IMR-90 (cell line): ENCODE data around the gene OPCML. TPM values are rescaled to one million over a fixed set of nuclear protein-coding genes. Genes with fewer than 3 reads are reported as not detected.

Experiments
- ATAC-seq: fragments of 200-7000 bp; cut with Tn5 transposase; 2 replicates; pipeline ENCODE4 v1.9.1; 2020; ENCODE audit warnings: low read depth, mild to moderate bottlenecking, moderate library complexity
- BruUV-seq: library from RNA; stranded (reverse); fragments of 400-500 nt; replicated peaks from 2 replicates; lab custom pipeline; 2021; lab: Mats Ljungman, UMichigan
- CTCF ChIA-PET: fragments of 300-600 bp; formaldehyde crosslinking; extraction: SDS; loops from one replicate; lab custom pipeline; 2021; ENCODE audit warnings: antibody characterized with exemption; lab: Yijun Ruan, JAX
- POLR2A ChIA-PET: fragments of 300-600 bp; sonication (Branson Sonifier 250); formaldehyde crosslinking; loops from one replicate; lab custom pipeline; 2022; ENCODE audit warnings: antibody characterized with exemption; ENCODE audit not compliant: unreplicated experiment; lab: Charles Lee
- DNase-seq: peaks from one replicate; pipeline ENCODE4 v3.0.0; 2013
- H2AFZ ChIP-seq: replicated peaks from 2 replicates; pipeline ENCODE3; 2013; ENCODE audit warnings: low read length, mild to moderate bottlenecking; ENCODE audit not compliant: poor library complexity
- H2AK5ac ChIP-seq: 2 replicates; pipeline ENCODE4 v1.6.1; 2013; ENCODE audit warnings: low read depth, low read length, inconsistent platforms
- H2AK9ac ChIP-seq: replicated peaks from 2 replicates; pipeline ENCODE3; 2013; ENCODE audit warnings: mild to moderate bottlenecking, low read depth, low read length, moderate library complexity; ENCODE audit not compliant: poor library complexity
- H2BK120ac ChIP-seq: 2 replicates; pipeline ENCODE4 v1.6.1; 2013; ENCODE audit warnings: low read depth, low read length, inconsistent platforms
- H2BK15ac ChIP-seq: 3 replicates; pipeline ENCODE4 v1.6.1; 2013; ENCODE audit warnings: low read depth, low read length, inconsistent platforms
- H2BK20ac ChIP-seq: 2 replicates; pipeline ENCODE4 v1.6.1; 2013; ENCODE audit warnings: low read depth, mild to moderate bottlenecking, inconsistent platforms, low read length, moderate library complexity
- H2BK5ac ChIP-seq: 2 replicates; pipeline ENCODE4 v1.6.1; 2013; ENCODE audit warnings: mild to moderate bottlenecking, low read depth, low read length, inconsistent platforms; ENCODE audit not compliant: poor library complexity, severe bottlenecking
- H3K14ac ChIP-seq: replicated peaks from 2 replicates; pipeline ENCODE4 v1.6.1; 2013; ENCODE audit warnings: low read depth, low read length, inconsistent platforms
- H3K18ac ChIP-seq: 2 replicates; pipeline ENCODE4 v1.6.1; 2013; ENCODE audit warnings: low read depth, low read length, control low read depth
- H3K23ac ChIP-seq: 2 replicates; pipeline ENCODE4 v1.6.1; 2013; ENCODE audit warnings: low read depth, low read length, inconsistent platforms
- H3K27ac ChIP-seq: 2 replicates; pipeline ENCODE4 v1.5.1; 2013; ENCODE audit warnings: mild to moderate bottlenecking, control low read depth, low read length; ENCODE audit not compliant: insufficient read depth
- H3K27me3 ChIP-seq: 2 replicates; pipeline ENCODE4 v1.6.1; 2013; ENCODE audit warnings: low read length; ENCODE audit not compliant: control insufficient read depth, insufficient read depth
- H3K36me3 ChIP-seq: 2 replicates; pipeline ENCODE4 v1.6.1; 2013; ENCODE audit warnings: low read length, mixed read lengths; ENCODE audit not compliant: control insufficient read depth, insufficient read depth
- H3K4ac ChIP-seq: 2 replicates; pipeline ENCODE4 v1.6.1; 2013; ENCODE audit warnings: low read depth, low read length, inconsistent platforms
- H3K4me1 ChIP-seq: 2 replicates; pipeline ENCODE4 v1.6.1; 2013; ENCODE audit warnings: low read length, mixed read lengths; ENCODE audit not compliant: control insufficient read depth, insufficient read depth
- H3K4me2 ChIP-seq: 2 replicates; pipeline ENCODE4 v1.6.1; 2013; ENCODE audit warnings: low read depth, mild to moderate bottlenecking, control low read depth, low read length, moderate library complexity
- H3K4me3 ChIP-seq: 2 replicates; pipeline ENCODE4 v1.5.1; 2013; ENCODE audit warnings: low read depth, mild to moderate bottlenecking, control low read depth, low read length, moderate library complexity; ENCODE audit not compliant: insufficient read depth
- H3K56ac ChIP-seq: 2 replicates; pipeline ENCODE4 v1.6.1; 2013; ENCODE audit warnings: low read length, inconsistent platforms; ENCODE audit not compliant: insufficient read depth; ENCODE audit errors: extremely low read depth
- H3K79me1 ChIP-seq, 2 experiments: 2 replicates each; pipeline ENCODE4 v1.6.1; 2013; ENCODE audit warnings: low read length in 2 of 2, inconsistent platforms in 1 of 2, low read depth in 1 of 2
- H3K9ac ChIP-seq: 2 replicates; pipeline ENCODE4 v1.6.1; 2013; ENCODE audit warnings: low read depth, low read length, control low read depth
- H3K9me1 ChIP-seq: 2 replicates; pipeline ENCODE4 v1.6.1; 2013; ENCODE audit warnings: low read length, inconsistent platforms; ENCODE audit not compliant: insufficient read depth
- H3K9me3 ChIP-seq: 2 replicates; pipeline ENCODE4 v1.6.1; 2013; ENCODE audit warnings: low read length; ENCODE audit not compliant: control insufficient read depth, insufficient read depth
- H4K20me1 ChIP-seq: 2 replicates; pipeline ENCODE4 v1.6.1; 2013; ENCODE audit warnings: low read length, inconsistent platforms; ENCODE audit not compliant: insufficient read depth
- H4K5ac ChIP-seq: 2 replicates; pipeline ENCODE4 v1.6.1; 2013; ENCODE audit warnings: mild to moderate bottlenecking, low read depth, low read length, control low read depth
- H4K8ac ChIP-seq, 2 experiments: 2 replicates each; pipeline ENCODE4 v1.6.1; 2013; ENCODE audit warnings: low read depth in 2 of 2, low read length in 2 of 2, control low read depth in 1 of 2, inconsistent platforms in 1 of 2
- H4K91ac ChIP-seq: 2 replicates; pipeline ENCODE4 v1.6.1; 2013; ENCODE audit warnings: low read depth, low read length, inconsistent platforms; ENCODE audit not compliant: insufficient read depth
- CHD1 ChIP-seq: IDR thresholded peaks from 2 replicates; pipeline ENCODE4 v1.6.1; 2012; ENCODE audit warnings: low read depth, low read length, improper control_type of control experiment
- FOS ChIP-seq: fragments of 150-350 bp; IDR thresholded peaks from 2 replicates; pipeline ENCODE4 v1.6.1; 2016; ENCODE audit warnings: low read depth, low read length
- MXI1 ChIP-seq: IDR thresholded peaks from 2 replicates; pipeline ENCODE4 v1.6.1; 2012; ENCODE audit warnings: low read depth, mild to moderate bottlenecking, low read length, moderate library complexity, borderline replicate concordance
- RAD21 ChIP-seq: IDR thresholded peaks from 2 replicates; pipeline ENCODE4 v1.6.1; 2012; ENCODE audit warnings: low read length, improper control_type of control experiment
- RCOR1 ChIP-seq: IDR thresholded peaks from 2 replicates; pipeline ENCODE4 v1.6.1; 2012; ENCODE audit warnings: mild to moderate bottlenecking, low read length, improper control_type of control experiment; ENCODE audit not compliant: insufficient replicate concordance
- SMC3 ChIP-seq: fragments of 150-350 bp; IDR thresholded peaks from 2 replicates; pipeline ENCODE4 v1.6.1; 2016; ENCODE audit warnings: low read depth, mild to moderate bottlenecking, antibody characterized with exemption, low read length, moderate library complexity
- WGBS, 2 experiments: methylation state at CpG; one replicate each; pipeline versions ENCODE4 v1.1.5 to v1.1.7; 2013; ENCODE audit warnings: missing lambda C conversion rate in 2 of 2; ENCODE audit not compliant: insufficient read length in 1 of 2; ENCODE audit errors: extremely low coverage in 2 of 2; 5-methylcytosine and 5-hydroxymethylcytosine counted together
- dilution Hi-C: fragments of 300-500 bp; cut with HindIII; formaldehyde crosslinking; loops from one replicate; pipeline ENCODE4 v1.14.3; 2018; ENCODE audit warnings: low sequenced_read_pairs; ENCODE audit not compliant: unreplicated experiment
- in situ Hi-C: fragments of 300-500 bp; cut with MboI; formaldehyde crosslinking; loops from 3 replicates; pipeline ENCODE4 v1.14.3; 2019; ENCODE audit warnings: low sequenced_read_pairs, inconsistent platforms, mixed read lengths
- intact Hi-C: fragments of 100-400 bp; cut with micrococcal nuclease; formaldehyde crosslinking; loops from 2 replicates; pipeline ENCODE4 v1.10.0; 2022
- polyA plus RNA-seq, 3 experiments: library from polyadenylated mRNA; depleted of rRNA; stranded (reverse); fragments of >200 nt; gene quantifications; 2 replicates each; pipeline ENCODE4 v1.2.3, GENCODE V29; 2012; ENCODE audit warnings: low replicate concordance in 1 of 3
- total RNA-seq: library from RNA; depleted of rRNA; stranded (reverse); fragments of >200 nt; gene quantifications from 2 replicates; pipeline ENCODE4 v1.2.3, GENCODE V29; 2012

OPCML gene
- total and polyA plus RNA-seq, 2 of the 4 experiments (the other 2 are of a cell fraction): under 0.01 to 2.6 TPM

- no peak overlapping the region for H3K9ac ChIP-seq
- no peak for DNase-seq
Observed at GRCh38 chr11:132704781-132705375, 827.4 kb downstream of the OPCML start.

More at GRCh38 chr11:132704781-132705375, 827.4 kb downstream of the OPCML start:
- no peak overlapping the region for H4K8ac ChIP-seq
- H3K79me1 ChIP-seq: no peaks in the 10 kb centered on the region
- no peaks in the 10 kb centered on the region for H3K36me3 ChIP-seq
- H3K27me3 ChIP-seq: no peaks in the 10 kb centered on the region
- no peaks in the 10 kb centered on the region for H3K9me3 ChIP-seq
- H4K91ac ChIP-seq: no peak overlapping the region
- no peak for TF ChIP-seq RCOR1
- TF ChIP-seq MXI1: no peak
- TF ChIP-seq CHD1: no peak
- TF ChIP-seq FOS: no peak
- TF ChIP-seq RAD21: no peak
- no peak for TF ChIP-seq SMC3
- H4K5ac ChIP-seq: no peak overlapping the region
- H3K4ac ChIP-seq: no peak overlapping the region
- H2BK20ac ChIP-seq: no peak overlapping the region
- no peak overlapping the region for H2BK120ac ChIP-seq
- H2AK5ac ChIP-seq: no peak overlapping the region
- no TSS peak for BruUV-seq
- H3K27ac ChIP-seq: no peak overlapping the region
- no peak overlapping the region for H3K23ac ChIP-seq
- no peaks in the 10 kb centered on the region for H3K9me1 ChIP-seq
- H3K4me1 ChIP-seq: no peaks in the 10 kb centered on the region
- CTCF ChIA-PET: no interaction called here
- H2BK15ac ChIP-seq: no peak overlapping the region
- dilution Hi-C loops: no loop called here
- H3K14ac ChIP-seq: no peak overlapping the region
- no peak overlapping the region for H3K56ac ChIP-seq
- intact Hi-C loops: no loop called here
- H3K4me3 ChIP-seq: no peak overlapping the region
- H4K20me1 ChIP-seq: no peaks in the 10 kb centered on the region
- no peak overlapping the region for H3K4me2 ChIP-seq
- no CpG with 5 or more reads among the region's 5 CpGs for WGBS, 2 experiments
- ATAC-seq: no peak
- no peak overlapping the region for H3K18ac ChIP-seq
- in situ Hi-C loops: no loop called here
- POLR2A ChIA-PET: no interaction called here
- H2AK9ac ChIP-seq: no peak overlapping the region
- no peak overlapping the region for H2BK5ac ChIP-seq
- no peak overlapping the region for H2AFZ ChIP-seq
